Measurements from ENCODE around the gene MXD4. TPM values are rescaled to one million over a fixed set of nuclear protein-coding genes. Genes with fewer than 3 reads are reported as not detected.
A peak's percentile ranks its signal among the peaks of the same experiment; 100 is the strongest.

Gene MXD4
- total RNA-seq, 3 donors from 2014 or later, result 34.7 to 55.8 (median 37.9) TPM

DNA sequence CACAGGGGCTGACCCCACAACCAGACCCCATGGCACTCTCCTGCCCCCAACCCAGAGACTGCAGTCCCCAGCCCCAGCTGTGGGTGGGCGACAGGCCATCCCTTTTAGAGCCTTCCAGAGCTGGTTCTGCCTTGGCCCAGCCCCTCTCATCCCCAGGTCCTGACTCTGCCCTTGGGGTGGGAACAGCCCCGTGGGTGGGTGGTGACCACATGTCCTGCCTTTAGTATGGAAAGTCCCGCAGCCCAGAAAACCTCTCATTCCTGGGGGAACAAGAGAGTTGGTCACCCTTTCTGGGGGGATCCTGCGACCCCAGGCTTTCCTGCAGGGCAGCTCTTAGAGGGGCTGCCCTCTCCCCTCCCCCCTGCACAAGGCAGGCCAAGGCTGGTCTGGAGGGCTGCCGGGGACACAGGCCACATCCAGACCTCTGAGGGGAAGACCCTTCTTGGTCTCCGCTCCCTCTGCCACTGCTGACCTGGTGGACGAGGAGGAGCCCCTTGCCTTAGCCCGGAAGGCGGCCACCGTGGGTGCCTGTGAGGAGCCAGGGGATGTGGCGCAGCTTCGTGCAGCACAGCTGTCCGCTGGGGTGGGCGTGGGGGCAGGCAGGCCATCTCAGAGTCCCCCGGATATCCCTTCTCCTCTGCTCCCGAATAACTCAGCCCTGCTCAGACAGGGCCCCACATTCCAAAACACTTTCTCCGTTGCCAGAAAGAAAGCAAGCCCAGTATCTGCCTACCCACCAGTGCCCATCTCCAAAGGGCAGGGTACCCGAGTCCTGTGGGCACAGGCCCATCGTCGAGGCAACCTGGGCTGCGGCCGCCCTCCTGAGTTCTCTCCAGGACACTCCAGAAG, 6.7 kb upstream of the MXD4 start:
- peak overlapping the region in 1 of 2 donors; percentile 19 for H3K27ac ChIP-seq
- TF ChIP-seq POLR2A (IDR thresholded peaks at IDR 0.05) (no peak), POLR2AphosphoS5 (IDR thresholded peaks at IDR 0.05) (no peak)
- TF ChIP-seq, protein P1, sequence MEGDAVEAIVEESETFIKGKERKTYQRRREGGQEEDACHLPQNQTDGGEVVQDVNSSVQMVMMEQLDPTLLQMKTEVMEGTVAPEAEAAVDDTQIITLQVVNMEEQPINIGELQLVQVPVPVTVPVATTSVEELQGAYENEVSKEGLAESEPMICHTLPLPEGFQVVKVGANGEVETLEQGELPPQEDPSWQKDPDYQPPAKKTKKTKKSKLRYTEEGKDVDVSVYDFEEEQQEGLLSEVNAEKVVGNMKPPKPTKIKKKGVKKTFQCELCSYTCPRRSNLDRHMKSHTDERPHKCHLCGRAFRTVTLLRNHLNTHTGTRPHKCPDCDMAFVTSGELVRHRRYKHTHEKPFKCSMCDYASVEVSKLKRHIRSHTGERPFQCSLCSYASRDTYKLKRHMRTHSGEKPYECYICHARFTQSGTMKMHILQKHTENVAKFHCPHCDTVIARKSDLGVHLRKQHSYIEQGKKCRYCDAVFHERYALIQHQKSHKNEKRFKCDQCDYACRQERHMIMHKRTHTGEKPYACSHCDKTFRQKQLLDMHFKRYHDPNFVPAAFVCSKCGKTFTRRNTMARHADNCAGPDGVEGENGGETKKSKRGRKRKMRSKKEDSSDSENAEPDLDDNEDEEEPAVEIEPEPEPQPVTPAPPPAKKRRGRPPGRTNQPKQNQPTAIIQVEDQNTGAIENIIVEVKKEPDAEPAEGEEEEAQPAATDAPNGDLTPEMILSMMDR (IDR thresholded peaks at IDR 0.05), result no peak
- H3K4me3 ChIP-seq, result peak overlapping the region in 2 of 3 donors; percentile 9 to 33
- H3K4me1 ChIP-seq, result peaks cover 0 to 9% of the 10 kb centered on the region in 2 donors
- intact Hi-C loops (cut with DNase I; ENCODE audit: low total_unique reads), result no loop called here
- H3K36me3 ChIP-seq, result no peaks in the 10 kb centered on the region
- no peaks in the 10 kb centered on the region for H3K9me3 ChIP-seq
- no peaks in the 10 kb centered on the region for H3K27me3 ChIP-seq
- DNase-seq (ENCODE audit: low spot score in 2 of 2), result no peak

GRCh38 chr4:2267841-2268240, 5.9 kb upstream of the MXD4 start:
- Histone ChIP-seq H3K27ac (no peak overlapping the region), H3K4me1 (peaks cover 0 to 9% of the 10 kb centered on the region in 2 donors), H3K36me3 (no peaks in the 10 kb centered on the region), H3K27me3 (no peaks in the 10 kb centered on the region), H3K9me3 (no peaks in the 10 kb centered on the region), H3K4me3 (no peak overlapping the region)
- TF ChIP-seq POLR2A (IDR thresholded peaks at IDR 0.05), result no peak
- TF ChIP-seq POLR2AphosphoS5 (IDR thresholded peaks at IDR 0.05), result no peak
- TF ChIP-seq, protein P1 (IDR thresholded peaks at IDR 0.05), result no peak
- no peak for DNase-seq (ENCODE audit: low spot score in 2 of 2)
- intact Hi-C loops (cut with DNase I; ENCODE audit: low total_unique reads), result no loop called here

DNA sequence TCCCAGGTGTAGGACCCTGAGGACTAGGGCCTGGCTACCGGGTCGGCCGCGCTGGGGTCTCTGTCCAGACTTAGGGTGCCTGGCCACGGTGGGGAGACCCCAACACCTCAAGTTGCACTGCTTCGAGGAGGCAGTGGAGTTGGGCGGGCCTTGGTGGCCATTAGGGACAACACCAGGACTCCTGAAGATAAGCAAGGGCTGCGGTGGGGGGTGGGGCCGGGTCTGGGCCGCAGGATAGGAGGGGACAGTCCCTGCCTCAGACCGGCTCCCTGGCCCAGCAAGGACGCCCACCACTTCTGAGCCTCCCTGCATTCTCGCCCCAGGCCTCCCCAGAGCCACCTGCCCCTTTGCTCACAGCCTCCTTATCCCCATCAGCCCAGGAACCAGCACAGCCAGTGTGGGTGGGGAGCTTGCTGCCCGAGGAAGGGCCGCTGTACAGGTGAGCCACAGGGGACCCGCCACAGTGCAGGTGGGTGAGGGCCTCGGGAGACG, 5.5 kb upstream of the MXD4 start:
- Histone ChIP-seq H3K27ac (no peak overlapping the region), H3K9me3 (no peaks in the 10 kb centered on the region), H3K27me3 (no peaks in the 10 kb centered on the region), H3K4me3 (no peak overlapping the region), H3K4me1 (peaks cover 0 to 9% of the 10 kb centered on the region in 2 donors), H3K36me3 (no peaks in the 10 kb centered on the region)
- intact Hi-C loops (cut with DNase I; ENCODE audit: low total_unique reads), result no loop called here
- TF ChIP-seq, protein P1 (IDR thresholded peaks at IDR 0.05), result no peak
- no peak for TF ChIP-seq POLR2A (IDR thresholded peaks at IDR 0.05)
- no peak for DNase-seq (ENCODE audit: low spot score in 2 of 2)

DNA sequence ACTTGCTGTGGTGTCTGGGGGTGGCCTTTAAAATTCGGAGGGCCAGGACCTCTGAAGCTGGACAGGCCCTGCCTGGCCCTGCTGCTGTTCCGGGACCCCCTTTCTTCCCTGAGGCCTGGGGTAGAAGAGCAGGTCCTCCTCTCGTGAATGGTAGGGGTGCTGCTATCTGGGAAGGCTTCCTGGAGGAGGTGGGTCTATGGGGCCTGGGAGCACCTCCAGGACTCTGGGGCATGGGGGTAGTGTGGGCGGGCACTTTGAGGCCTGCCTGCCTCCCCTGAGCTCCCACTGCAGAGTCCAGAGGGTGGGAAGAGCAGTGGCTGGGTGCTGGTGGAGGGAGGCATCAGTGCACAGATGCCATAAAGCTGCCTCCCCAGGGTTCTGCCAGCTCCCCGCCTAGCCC, 4.9 kb upstream of the MXD4 start:
- Histone ChIP-seq H3K4me3 (no peak overlapping the region), H3K27me3 (no peaks in the 10 kb centered on the region), H3K4me1 (peaks cover 0 to 9% of the 10 kb centered on the region in 2 donors), H3K27ac (no peak overlapping the region), H3K36me3 (no peaks in the 10 kb centered on the region), H3K9me3 (no peaks in the 10 kb centered on the region)
- intact Hi-C loops (cut with DNase I; ENCODE audit: low total_unique reads), result no loop called here
- TF ChIP-seq, protein P1 (IDR thresholded peaks at IDR 0.05), result no peak
- TF ChIP-seq POLR2AphosphoS5 (IDR thresholded peaks at IDR 0.05) (no peak), POLR2A (IDR thresholded peaks at IDR 0.05) (no peak)
- no peak for DNase-seq (ENCODE audit: low spot score in 2 of 2)

DNA sequence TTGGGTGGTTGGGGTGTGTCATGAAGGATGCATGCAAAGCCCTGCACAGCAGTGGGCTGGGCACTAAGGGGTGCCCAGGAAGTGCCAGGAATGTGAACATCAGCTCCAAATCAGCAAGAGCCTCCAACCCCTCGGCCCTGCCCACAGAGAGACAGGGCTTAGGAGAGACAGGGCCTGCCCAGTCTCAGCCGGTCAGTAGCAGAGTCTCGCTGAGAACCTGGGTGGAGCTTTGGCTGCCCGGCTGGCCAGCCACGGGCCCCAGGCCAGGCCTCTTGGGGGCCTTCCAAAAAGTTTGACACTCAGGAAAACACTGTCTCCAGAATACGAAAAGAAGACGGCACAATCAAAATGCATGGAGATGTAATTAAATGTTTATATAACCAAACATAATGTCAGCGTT, 4.3 kb upstream of the MXD4 start:
- no peak for DNase-seq (ENCODE audit: low spot score in 2 of 2)
- Histone ChIP-seq H3K27ac (peak overlapping the region in 1 of 2 donors; percentile 43), H3K9me3 (no peaks in the 10 kb centered on the region), H3K4me1 (peaks cover 0 to 9% of the 10 kb centered on the region in 2 donors), H3K4me3 (no peak overlapping the region), H3K36me3 (no peaks in the 10 kb centered on the region), H3K27me3 (no peaks in the 10 kb centered on the region)
- no peak for TF ChIP-seq POLR2A (IDR thresholded peaks at IDR 0.05)
- TF ChIP-seq, protein P1 (IDR thresholded peaks at IDR 0.05), result no peak
- no peak for TF ChIP-seq POLR2AphosphoS5 (IDR thresholded peaks at IDR 0.05)
- intact Hi-C loops (cut with DNase I; ENCODE audit: low total_unique reads), result no loop called here
